ENCODE data around the gene BCL11B. TPM values are rescaled to one million over a fixed set of nuclear protein-coding genes. Genes with fewer than 3 reads are reported as not detected.

BCL11B gene
- total RNA-seq, 2 donors from 2014 or later: 3.7 to 5.1 TPM

GRCh38 chr14:99246536-99247097 is 25.4 kb downstream of the BCL11B start:
- intact Hi-C loops (cut with DNase I, micrococcal nuclease): no loop called here
- DNase-seq: no peak
- ATAC-seq: no peak

GRCh38 chr14:99245564-99246511 is 26.2 kb downstream of the BCL11B start:
- DNase-seq: no peak
- intact Hi-C loops (cut with DNase I, micrococcal nuclease): no loop called here
- no peak for ATAC-seq

- intact Hi-C loops (cut with DNase I, micrococcal nuclease): no loop called here
- ATAC-seq (no peak), DNase-seq (no peak)
Measured at GRCh38 chr14:99244941-99245563, 26.9 kb downstream of the BCL11B start.

GRCh38 chr14:99244367-99244901 is 27.6 kb downstream of the BCL11B start:
- intact Hi-C loops (cut with DNase I, micrococcal nuclease): no loop called here
- DNase-seq (no peak), ATAC-seq (no peak)

- intact Hi-C loops (cut with DNase I, micrococcal nuclease): no loop called here
- ATAC-seq (peak; percentile 16), DNase-seq (no peak)
Measured at GRCh38 chr14:99242816-99243721, 28.9 kb downstream of the BCL11B start.

GRCh38 chr14:99242238-99242637 is 29.8 kb downstream of the BCL11B start:
- DNase-seq: no peak
- intact Hi-C loops (cut with DNase I, micrococcal nuclease): no loop called here
- no peak for ATAC-seq

GRCh38 chr14:99241325-99242010 is 30.5 kb downstream of the BCL11B start:
- intact Hi-C loops (cut with DNase I, micrococcal nuclease): no loop called here
- ATAC-seq: peak; percentile 29
- DNase-seq: no peak

- ATAC-seq (no peak), DNase-seq (no peak)
- intact Hi-C loops (cut with DNase I, micrococcal nuclease): no loop called here
Measured at GRCh38 chr14:99240627-99241324, 31.2 kb downstream of the BCL11B start.

- intact Hi-C loops (cut with DNase I, micrococcal nuclease): no loop called here
- peak; percentile 78 for ATAC-seq
- no peak for DNase-seq
Measured at GRCh38 chr14:99239661-99240092, 32.3 kb downstream of the BCL11B start.

- intact Hi-C loops (cut with DNase I, micrococcal nuclease): no loop called here
- ATAC-seq: no peak
- no peak for DNase-seq
Measured at GRCh38 chr14:99238216-99238615, 33.8 kb downstream of the BCL11B start.

- intact Hi-C loops (cut with DNase I, micrococcal nuclease): no loop called here
- DNase-seq: no peak
- no peak for ATAC-seq
Measured at GRCh38 chr14:99237288-99237687, 34.7 kb downstream of the BCL11B start.

GRCh38 chr14:99236386-99237138 is 35.4 kb downstream of the BCL11B start:
- ATAC-seq (no peak), DNase-seq (no peak)
- intact Hi-C loops (cut with DNase I, micrococcal nuclease): no loop called here

- DNase-seq (no peak), ATAC-seq (no peak)
- intact Hi-C loops (cut with DNase I, micrococcal nuclease): no loop called here
Measured at GRCh38 chr14:99235582-99236320, 36.2 kb downstream of the BCL11B start.

GRCh38 chr14:99234961-99235571 is 36.9 kb downstream of the BCL11B start:
- DNase-seq: no peak
- intact Hi-C loops (cut with DNase I, micrococcal nuclease): no loop called here

GRCh38 chr14:99234355-99234754 is 37.6 kb downstream of the BCL11B start:
- intact Hi-C loops (cut with DNase I, micrococcal nuclease): no loop called here

More at GRCh38 chr14:99234961-99235571, 36.9 kb downstream of the BCL11B start:
- ATAC-seq: no peak

More at GRCh38 chr14:99234355-99234754, 37.6 kb downstream of the BCL11B start:
- DNase-seq: no peak
- ATAC-seq: no peak

Data from left colon (tissue), 2 donors.